Measurements from ENCODE around the gene KLF3.

The KLF3 gene

DNA sequence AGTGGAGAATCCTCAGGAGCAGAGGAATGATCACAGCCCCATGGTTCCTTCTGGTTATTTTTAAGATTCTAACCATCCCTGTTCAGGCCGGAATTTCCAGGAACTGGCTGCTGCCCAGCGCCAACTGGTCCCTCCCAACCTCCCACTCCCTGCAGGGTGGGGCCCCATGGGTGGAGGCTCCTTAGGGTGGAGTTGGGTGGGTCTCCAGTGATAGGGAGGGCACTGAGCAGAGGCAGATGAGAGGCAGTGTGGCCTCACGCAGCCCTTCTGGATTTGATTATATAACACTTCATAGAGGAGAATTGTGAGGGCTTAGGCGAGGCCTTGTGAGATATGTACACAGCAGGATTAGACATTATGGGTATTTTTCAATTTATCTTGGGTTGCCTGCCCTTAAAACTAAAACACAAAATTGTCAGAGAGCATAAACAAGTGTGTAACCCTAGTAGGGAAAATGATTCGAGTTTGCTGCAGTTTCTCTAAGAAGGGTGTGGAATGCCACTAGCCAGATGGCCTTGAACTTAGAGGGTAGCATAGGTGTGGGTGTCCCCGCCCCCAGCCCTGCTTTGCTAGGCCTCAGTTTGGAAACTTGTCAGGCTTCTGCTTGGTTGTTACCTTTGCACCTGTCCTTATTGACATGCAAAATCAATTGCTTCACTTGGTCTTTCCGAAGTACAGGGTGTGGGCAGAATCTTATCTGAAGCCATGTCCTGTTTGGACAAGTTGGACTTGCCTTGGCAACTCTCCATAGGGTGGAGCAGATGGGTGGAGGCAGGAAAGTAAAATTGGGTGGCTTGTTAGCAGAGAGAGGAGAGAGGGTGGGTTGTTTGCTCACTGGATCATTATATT is 9.4 kb downstream of the KLF3 start:
- DNase-seq (ENCODE audit: low read depth in 2 of 2): no peak

DNA sequence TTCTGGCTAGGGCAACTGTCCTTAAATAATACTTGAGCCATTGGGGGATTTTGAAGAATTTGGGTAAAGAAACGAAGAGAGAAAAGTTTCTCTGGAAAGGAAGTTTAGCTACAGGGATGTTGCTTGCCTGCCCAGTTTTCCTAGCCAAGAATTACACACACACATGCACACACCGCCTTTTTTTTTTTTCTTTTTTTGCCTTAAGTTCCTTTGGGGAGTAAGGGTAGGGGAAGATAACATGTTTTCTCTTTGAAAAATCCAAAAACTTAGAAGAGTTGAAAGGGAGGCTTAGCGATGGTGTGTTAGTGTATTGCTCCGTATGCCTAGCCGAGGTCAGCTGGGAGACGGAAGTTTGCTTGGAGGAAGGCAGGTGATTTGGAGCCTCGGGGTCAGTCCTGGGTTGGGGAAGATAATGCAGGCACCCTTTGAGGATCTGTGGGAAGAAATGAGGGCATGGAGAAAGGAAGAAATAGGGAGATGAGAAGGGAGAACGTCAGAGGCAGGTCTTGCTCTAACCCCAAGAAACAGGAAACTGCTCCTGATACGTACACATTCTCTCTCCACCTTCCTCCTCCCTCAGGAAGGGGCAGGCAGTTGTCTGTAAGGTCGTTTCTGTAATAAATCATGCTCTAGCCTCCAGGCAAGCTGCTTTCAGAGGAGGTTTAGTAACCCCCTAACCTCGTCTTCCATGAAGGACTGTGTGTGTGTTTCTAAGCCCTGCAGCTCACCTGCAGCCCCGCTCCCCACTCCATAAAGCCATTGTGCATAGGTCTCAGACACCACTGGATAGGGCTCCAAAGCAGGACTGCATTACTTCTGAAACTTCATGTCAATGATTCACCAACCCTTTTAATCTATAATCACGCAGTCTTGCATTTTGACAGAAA is 10.5 kb downstream of the KLF3 start:
- no peak for DNase-seq (ENCODE audit: low read depth in 2 of 2)

DNA sequence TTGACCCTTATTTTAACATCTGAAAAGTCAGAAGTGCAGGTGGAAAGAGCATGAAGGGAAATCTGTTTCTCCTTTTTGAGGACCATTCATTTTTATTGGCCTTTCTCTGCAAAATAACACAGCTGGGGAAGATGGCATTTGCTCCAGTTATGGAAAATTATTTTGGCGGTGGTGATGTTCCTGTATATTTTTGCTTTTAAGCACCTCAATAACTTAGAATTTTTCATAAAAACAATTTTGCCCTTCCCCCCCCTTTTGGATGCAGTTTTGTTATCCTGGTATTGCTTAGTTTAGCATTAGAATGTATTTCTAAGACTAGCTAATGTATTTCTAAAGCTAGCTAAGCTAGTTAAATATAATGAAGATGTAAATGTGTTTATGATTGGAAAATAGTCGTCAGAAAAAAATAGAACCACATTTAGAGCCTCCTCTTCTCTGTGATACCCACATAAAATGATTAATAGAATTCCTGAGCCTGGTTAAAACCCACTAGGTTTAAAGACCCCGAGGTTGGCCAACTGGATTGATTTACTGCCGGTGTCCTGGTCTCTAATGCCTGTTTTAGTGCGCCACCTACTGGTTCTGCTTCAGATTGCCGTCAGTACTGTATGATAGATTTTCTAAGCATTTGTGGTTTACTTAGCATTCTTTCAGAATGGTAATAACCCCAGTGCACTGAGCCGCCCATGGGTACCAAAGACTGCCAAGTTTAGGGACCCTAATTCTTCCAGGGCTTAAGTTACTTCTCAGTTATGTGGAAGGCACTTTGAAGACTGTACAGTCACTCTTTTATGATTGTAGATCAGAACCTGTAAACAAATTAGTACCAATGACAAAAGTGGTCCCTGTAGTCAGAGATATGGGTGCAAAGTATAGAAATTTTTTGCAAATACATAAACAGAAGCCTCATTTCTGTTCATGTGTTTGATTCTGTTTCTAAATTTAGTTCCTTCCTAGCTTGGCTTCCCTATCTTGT is 11.4 kb downstream of the KLF3 start:
- peak; percentile 67 to 74 for DNase-seq (ENCODE audit: low read depth in 2 of 2)

DNA sequence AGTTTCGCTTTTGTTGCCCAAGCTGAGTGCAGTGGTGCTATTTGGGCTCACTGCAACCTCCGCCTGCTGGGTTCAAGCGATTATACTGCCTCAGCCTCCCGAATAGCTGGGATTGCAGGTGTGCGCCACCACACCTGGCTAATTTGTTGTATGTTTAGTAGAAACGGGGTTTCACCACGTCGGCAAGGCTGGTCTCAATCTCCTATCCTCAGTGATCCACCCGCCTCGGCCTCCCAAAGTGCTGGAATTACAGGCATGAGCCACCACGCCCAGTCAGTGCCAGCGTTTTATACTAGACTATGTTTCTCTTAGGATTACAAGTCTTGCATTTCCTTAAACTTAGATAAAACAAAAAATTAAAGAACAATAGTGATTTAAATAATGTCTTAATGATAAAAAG is 13.0 kb downstream of the KLF3 start:
- DNase-seq (ENCODE audit: low read depth in 2 of 2): no peak

DNA sequence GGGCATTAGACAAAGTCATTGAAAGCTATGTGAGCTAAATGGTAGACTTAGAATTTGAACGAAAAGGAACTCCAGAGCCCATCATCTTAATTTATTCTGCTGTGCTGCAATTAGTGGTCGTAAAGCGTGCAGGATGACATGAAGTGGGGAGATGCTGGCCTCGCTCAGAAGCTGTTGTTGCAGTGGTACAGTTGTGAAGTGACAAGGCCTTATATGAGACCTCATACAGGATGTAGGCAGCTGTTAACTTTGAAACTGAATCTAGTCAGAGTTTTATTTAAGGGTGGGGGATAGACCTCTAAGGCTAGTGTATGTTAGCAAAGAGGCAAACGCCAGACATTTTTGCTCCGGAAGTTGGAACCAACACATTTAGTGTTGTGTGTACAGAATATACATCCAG is 13.4 kb downstream of the KLF3 start:
- DNase-seq (ENCODE audit: low read depth in 2 of 2): no peak

DNA sequence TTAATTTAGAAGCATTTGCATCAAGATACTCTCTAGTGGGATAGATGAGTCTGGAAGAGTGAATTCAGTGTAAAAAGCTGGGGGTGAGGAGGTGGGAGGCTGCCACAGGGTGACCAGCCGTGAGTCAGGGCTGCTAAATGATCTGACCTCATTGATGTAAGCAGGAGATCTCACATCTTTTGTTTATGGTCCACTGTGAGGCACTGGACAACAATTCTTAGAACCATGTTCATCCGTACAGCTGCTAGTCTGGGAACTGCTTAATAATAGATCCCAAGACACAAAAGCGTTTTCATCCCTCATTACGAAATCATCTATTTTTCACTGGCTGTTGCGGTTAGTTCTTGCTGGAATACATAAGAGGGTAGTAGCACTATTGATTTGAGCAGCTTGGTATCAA is 14.1 kb downstream of the KLF3 start:
- no peak for DNase-seq (ENCODE audit: low read depth in 2 of 2)

DNA sequence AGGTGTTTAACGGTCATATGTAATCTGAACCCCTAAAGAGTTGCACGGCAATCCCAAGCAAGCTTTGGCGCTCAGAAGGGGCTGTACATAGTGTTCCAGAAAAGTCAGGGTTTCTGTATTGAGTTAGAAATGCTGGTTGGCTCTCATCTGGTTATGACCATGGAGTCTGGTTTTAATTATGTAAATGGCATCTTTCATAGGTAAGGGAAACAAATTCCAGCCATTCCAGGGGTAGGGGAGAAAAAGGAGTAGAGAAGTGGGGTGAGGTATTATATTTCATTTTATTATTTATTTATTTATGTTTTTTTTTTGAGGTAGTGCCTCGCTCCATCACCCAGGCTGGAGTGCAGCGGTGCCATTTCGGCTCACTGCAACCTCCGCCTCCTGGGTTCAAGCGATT is 15.9 kb downstream of the KLF3 start:
- DNase-seq (ENCODE audit: low read depth in 2 of 2): no peak

DNA sequence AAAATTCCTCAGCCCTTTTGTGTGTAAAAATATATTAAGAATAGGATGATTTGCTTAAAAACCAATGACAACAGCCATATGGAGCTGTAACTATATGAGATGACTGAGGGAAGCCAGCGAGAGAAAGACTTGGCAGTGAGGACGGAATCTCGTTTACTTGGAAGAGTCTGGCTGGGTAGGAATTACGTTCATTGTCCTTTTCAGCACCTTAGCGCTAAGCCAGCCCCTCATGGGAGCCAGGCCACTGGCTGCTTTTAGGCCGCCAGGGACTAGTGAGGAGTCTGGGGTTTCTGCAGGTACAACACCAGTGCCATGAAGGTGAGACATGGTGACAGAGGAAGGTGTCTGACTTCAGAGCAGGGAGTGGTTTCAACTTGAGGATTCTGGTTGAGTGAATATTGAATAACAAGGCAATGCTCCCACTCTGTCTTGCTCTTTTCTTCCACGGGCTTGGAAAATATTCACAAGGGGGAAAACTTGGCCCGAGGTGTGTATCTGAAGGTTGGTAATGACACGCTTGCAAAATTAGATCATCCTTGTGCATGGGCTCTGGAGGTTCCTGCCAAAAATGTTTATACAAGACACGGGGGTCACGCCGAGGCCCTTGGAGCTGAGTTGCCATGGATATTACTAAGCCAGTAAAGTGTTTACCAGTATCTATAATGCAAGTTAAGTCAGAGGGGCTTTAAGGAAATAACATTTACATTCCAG is 17.4 kb downstream of the KLF3 start:
- no peak for DNase-seq (ENCODE audit: low read depth in 2 of 2)

DNA sequence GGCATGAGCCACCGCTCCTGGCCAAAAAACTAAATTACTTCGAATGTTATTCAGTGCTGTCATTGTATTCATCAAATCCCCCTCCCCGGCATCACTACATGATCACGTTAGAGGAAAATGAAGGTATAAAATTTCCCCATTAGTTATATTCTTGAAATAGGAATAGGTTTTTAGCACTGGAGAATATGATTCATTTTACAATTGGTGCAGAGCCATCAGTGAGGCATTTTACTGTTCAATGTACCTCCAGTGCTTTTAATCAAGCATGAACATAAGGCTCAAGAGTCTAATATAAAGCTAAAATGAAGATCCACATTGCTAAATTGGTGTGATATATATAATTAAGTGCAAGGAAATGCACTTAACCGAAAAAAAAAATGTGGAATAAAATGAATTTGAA is 18.3 kb downstream of the KLF3 start:
- no peak for DNase-seq (ENCODE audit: low read depth in 2 of 2)

DNA sequence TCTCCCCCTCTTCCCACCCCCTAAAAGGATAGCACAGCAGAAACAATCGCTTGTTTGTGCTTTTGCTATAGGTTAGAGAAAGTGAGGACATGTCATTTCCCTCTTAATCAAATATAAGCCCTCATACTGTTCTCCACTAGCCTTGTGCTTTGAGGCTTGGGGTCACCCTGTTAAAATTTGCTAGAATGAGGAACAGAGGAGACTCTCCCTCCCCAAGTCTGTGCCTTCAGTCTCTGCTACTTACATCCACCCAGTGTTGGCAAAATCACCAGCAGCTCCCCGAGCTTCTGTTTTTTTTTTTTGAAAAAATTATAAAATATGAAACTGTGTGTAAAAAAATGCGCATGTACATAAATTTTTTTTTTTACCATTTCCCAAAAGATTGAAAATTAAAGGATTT is 19.3 kb downstream of the KLF3 start:
- DNase-seq (ENCODE audit: low read depth in 2 of 2): no peak

DNA sequence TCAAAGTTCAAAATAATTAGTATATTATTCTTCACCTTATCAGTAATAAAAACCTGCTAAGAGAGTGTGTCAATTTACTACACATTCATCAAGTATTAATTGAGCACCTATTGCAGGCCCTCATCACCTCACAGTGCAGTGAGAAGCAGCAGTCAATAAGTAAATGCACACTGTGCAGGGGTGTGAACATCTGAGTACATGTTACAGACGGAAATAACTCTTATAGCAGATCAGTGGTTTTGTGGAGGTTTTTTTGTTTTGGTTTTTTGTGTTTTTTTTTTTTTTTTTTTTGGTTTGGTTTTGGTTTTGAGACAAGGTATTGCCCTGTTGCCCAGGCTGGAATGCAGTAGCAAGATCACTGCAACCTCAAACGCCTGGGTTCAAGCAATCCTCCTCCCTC is 20.3 kb downstream of the KLF3 start:
- DNase-seq (ENCODE audit: low read depth in 2 of 2): no peak

DNA sequence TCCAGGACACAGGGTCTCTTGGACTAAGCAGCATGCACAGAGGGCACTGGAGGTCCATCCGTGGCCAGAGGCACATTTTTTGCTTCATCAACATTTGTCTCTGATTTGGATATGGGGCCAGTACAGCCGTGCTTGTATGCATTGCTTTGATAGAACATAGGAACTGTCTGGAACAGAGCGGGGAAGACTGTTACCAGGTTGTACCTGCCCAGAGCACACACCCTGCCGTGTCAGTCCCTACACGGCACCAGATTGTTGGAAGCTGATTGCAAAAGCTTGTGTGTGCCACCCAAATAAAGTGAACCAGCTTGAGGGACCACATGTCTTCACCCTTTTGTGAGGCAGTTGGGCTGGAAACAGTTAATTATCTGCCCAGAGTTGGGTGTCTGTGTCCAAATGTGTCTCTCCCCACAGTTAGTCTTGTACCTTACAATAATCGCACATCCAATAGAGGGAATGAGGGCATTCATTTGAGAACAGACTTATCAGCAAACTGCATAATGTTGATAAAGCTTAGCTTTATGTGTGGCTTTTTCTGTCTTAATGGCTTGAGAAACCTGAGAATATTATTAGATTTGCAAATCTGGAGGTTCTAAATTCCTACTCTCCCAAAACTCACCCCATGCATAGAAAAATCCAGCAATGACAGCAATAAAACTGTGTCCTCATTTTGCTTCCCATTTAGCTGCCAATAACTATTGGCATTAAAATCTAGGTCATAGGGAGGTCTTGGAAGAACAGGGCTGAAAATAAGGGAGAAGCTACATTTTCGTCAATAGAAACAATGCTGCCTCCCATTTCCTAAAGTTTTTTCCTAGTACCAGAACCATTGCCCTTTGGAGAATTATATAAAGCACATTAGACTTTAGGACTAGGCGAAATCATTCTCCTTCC is 21.2 kb downstream of the KLF3 start:
- no peak for DNase-seq (ENCODE audit: low read depth in 2 of 2)

DNA sequence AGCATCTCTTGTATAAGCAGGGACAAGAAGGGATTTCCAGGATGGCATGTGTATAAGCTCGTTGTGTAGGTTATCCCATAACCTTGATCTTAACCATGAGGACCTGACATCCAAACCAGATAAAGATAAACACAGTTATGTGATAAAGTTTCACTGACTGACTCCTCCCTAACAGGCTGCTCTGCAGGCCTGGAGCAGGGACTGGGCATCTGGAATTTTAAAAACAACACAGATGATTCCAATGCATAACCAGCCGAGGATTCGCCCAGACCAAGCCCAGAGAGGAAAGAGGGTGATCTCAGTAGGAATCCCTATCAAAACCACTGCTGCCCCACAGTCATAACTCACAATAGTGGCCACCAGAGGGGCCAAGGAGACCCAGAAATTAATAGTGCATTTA is 22.7 kb downstream of the KLF3 start:
- no peak for DNase-seq (ENCODE audit: low read depth in 2 of 2)

DNA sequence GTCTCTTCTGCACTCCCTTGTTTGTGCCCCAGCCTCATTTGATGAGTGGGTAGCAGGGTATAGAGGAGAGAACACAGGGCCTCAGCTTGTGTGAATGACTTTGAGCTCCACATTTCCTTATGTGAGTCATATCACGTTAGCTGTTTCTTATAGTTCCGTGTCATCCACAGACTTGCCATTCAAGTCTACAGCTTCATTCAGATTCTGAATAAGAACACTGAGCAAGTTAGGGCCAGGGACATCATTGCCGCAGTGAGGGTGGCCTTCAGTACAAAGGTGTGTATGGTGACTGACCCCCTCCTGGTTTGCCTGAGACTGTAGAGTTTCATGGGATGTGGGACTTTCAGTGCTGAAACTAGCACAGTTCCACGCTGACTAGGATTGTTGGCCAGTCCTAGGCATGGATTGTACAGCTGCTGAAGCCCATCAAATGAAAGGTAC is 23.6 kb downstream of the KLF3 start:
- DNase-seq (ENCODE audit: low read depth in 2 of 2): no peak

DNA sequence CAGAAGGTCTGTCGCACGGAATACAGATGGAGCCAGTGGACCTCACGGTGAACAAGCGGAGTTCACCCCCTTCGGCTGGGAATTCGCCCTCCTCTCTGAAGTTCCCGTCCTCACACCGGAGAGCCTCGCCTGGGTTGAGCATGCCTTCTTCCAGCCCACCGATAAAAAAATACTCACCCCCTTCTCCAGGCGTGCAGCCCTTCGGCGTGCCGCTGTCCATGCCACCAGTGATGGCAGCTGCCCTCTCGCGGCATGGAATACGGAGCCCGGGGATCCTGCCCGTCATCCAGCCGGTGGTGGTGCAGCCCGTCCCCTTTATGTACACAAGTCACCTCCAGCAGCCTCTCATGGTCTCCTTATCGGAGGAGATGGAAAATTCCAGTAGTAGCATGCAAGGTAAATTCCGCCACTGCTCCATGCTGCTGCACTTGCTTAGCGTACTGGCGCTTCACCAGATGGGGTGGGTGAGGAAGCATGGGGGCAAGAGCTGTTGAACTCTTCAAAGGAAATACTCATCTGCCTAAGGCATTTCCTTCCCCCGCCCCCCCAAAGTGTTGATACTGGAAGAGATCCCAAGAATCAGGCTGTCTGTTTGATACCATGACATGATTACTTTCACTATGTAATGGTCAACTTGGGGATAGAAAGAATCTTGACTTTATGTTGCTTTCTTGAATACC is 24.8 kb downstream of the KLF3 start:
- no peak for DNase-seq (ENCODE audit: low read depth in 2 of 2)

DNA sequence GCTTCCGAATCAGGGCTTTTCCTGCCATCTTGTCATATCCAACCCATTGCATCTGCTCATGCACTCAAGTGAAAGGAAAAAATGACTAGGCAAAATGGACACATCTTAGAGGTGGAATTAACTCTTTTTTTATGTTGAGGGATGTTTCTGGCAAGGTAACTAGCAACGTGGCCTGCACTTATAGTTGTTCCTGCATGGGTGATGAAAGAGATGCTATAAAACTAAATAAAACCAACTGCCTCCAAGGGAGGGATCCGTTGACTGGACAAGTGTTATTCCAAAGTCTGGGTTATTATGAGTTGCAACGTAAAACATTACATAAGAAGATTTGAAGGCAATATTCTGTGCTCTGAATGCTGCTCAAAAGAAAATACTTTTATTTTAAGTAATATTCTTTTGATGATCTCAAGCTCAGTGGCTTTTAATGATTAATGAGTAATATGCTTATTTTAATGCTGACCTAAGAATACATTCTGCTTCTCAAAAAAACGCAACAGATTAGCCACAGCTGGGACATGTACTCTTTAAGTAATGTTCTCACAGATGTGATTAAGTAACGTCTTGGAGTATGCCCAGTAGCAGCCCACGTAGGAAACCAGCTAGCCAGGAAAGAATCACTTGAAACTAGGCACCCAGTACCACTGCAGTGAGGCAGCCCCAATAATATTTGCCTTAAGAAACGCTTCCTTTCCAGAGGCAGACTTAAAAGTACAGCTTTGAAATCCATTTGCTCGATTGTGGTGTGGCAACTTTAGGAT is 27.4 kb downstream of the KLF3 start:
- no peak for DNase-seq (ENCODE audit: low read depth in 2 of 2)

DNA sequence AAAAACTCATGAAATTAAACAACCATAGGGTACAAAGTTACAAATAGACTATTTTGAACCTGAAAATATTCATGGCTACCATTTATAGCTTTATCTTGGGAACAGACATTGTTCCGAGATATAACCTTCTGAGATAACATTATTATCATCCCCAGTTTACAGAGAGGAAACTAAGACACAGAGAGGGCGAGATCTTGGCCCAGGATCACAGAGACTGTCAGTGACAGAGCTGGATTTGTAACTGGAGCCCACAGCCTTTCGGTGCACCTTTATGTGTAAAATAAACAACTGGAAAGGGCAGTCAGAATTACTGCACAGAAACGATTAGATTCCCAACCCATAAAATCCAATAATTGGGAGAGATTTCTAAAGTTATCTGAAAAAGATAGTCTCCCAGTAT is 28.4 kb downstream of the KLF3 start:
- DNase-seq (ENCODE audit: low read depth in 2 of 2): no peak

DNA sequence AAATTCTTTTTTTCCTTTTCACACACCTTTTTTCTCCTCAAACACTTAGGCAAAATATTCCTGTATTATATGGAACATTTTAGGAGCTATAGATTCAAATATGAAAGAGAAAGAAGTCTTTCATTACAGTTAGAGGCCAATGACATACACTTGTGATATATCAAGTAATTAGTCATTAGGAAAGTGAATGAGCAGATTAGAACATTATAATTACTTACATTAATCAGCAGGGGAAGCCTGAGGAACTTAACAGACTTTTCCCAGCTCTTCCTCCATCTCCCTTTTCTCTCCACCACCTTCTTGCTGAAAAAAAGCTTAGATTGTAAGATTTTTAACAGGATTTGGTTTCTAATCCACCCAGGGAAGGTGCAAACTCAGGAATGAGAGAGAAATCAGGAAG is 29.6 kb downstream of the KLF3 start:
- no peak for DNase-seq (ENCODE audit: low read depth in 2 of 2)

DNA sequence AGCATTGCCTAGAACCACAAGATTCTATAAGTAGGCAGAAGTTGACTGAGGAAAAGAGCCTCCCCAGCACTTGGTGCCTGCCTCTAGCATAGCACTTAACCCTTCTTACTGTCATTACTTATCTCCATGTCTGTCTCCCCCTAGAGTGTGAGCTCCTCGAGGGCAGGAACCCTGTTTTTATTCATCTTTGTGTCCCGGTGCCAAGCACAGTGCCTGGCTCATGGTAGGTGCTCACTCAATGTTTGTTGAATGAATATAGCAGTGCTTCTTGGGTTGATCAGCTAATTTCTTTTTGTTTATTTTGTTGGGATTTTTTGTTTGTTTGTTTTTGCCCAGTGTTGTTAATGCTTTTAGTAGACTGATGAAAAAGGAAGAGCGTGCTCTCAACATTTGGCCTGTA is 30.3 kb downstream of the KLF3 start:
- no peak for DNase-seq (ENCODE audit: low read depth in 2 of 2)

All from stimulated activated CD4-positive, alpha-beta T cell treated with anti-CD3 and anti-CD28 coated beads, Interleukin-1b, Interleukin-23, amount 100 ng/mL, for 1 hour (primary cell).